NCI-H2029 (cell line): Measurements from ENCODE around the gene MZT2B.
"Not testable (repeated sequence)": the region's sequence is repeated elsewhere in the genome, so short reads cannot be mapped to it uniquely, and the experiment has no call there.

ENCODE experiments used
- DNase-seq: peaks from one replicate; lab custom pipeline; 2025; lab: John Stamatoyannopoulos, UW

The MZT2B gene

GRCh38 chr2:130219147-130219546, 37.1 kb downstream of the MZT2B start:
- not testable (repeated sequence) for DNase-seq

DNA sequence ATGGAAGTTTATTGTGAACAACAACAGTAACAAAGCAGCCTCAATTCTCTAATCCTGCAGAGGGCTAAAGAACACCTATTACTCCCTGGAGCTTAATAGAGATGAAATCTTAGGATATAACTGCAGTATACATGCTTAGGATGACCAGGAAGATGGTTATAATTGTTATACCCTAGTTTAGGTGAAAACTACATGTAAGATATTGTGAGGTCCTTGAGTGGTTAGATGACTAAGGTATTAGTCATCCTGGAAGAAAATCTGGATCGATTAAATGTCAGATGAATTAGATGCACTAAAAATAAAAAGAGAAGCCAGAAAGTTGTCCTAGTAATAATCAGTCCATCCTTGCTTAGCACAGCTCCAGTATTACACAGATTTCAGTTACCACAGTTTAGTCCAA, 38.4 kb downstream of the MZT2B start:
- not testable (repeated sequence) for DNase-seq

DNA sequence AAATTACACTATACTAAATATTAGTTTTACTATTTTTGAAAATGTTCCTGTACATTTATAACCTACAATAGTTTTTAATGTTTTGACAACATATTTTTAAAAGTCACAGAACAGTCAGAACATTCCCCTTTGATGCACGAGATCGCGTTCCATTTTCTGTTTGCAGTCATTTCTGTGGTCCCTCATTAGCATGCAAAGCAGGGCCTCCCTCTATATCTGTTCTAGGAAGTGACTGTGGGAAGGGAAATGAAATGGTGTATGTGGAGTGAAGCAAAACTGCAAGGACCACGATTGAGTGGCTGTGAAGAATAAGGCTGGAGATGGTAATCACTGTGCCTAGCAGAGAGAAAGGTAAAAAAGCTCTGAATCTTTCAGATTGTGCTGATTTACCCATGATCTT, 40.5 kb downstream of the MZT2B start:
- not testable (repeated sequence) for DNase-seq

GRCh38 chr2:130228005-130228404, 45.9 kb downstream of the MZT2B start:
- not testable (repeated sequence) for DNase-seq

DNA sequence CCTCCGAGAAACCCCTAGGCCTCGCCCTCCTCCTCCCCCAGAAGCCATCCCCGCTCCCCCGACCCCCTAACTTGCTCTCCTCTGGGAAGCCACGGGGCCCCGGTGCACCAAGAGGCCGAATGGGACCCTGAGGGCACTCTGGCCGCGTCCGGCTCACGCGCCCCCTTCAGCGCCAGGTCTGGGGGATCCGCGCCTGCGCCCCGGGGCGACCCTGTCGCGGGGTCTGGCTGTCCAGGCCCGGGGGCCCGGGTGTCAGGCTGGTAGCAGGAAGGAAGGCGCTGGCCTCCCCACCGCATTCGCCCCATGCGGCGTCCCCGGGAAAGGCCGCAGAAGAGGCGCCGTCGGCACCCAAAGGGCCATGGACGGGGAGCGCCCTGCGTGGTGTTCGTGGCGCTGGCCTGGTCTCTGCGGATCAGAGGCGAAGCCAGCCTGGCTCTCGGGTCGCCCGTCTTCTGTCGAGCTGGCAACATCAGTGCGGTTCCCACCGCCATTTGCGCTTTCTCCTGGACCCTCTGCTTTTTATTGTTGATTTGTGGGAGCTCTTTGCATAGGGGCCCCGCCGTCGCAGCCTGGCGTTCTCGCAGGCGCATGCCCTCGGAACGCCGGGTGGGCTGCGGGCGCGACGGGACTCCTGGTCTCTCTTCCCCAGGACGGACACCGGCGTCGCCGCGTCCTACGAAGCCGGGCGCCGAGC, 46.6 kb downstream of the MZT2B start:
- not testable (repeated sequence) for DNase-seq

- DNase-seq, result not testable (repeated sequence)
These were observed 47.1 kb downstream of the MZT2B start for GRCh38 chr2:130229161-130229510.

DNA sequence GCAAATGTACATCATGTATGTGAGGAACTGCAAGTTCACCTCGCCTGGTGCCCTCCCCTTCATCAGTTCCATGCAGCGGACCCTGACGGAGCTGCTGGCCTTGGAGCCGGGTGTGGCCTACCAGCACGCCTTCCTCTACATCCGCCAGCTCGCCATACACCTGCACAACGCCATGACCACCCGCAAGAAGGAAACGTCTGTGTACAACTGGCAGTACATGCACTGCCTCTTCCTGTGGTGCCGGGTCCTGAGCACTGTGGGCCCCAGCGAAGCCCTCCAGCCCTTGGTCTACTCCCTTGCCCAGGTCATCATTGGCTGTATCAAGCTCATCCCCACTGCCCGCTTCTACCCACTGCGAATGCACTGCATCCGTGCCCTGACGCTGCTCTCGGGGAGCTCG, 48.3 kb downstream of the MZT2B start:
- not testable (repeated sequence) for DNase-seq

GRCh38 chr2:130230907-130231306, 48.8 kb downstream of the MZT2B start:
- not testable (repeated sequence) for DNase-seq

GRCh38 chr2:130231656-130232055, 49.6 kb downstream of the MZT2B start:
- DNase-seq, result no peak

DNA sequence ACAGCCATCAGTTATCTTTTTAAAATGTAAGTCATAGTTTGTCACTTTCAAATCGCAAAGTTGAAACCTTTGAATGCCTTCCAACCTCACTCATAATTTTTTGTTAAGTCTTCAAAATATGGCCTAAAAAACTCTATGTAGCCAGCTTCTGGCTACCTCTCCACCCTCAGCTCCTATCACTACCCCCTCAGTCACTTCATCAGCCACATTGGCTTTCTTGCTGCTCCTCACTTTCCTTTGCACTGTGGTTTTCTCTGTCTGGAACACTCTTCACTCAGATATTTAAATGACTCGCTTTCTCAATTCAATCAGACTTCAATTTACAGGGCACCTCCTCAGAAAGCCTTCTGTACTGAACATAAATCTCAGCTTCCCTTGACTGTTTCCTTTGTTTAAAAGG, 51.0 kb downstream of the MZT2B start:
- DNase-seq, result not testable (repeated sequence)

DNA sequence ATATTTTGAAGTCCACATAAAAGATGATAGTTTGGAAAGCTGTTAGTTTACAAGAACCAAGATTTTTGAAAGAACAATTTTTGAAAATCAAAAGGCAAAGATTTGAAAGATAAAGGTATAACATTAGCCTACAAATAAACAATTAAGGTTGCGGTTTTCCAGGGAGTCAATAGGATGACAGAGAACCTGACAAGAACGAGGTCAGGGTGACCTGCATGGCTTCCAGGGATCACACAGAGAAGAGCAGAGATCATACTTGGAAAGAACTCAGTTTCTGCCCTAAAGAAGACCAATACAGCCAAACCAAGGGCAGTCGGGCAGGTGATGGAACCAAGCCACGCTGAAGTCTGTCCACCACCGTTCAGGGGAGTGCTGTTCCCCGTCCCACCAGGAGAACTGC, 57.5 kb downstream of the MZT2B start:
- DNase-seq, result not testable (repeated sequence)
